NCI-H526 (cell line): ENCODE data around the gene STS.

Experiments used
- DNase-seq, 2 experiments: peaks; one replicate each; lab custom pipeline; 2025; lab: John Stamatoyannopoulos, UW

The STS gene

GRCh38 chrX:7147413-7147977 is at the start of gene STS:
Gene STS (plus strand): TSS chrX:7147712. CDS start chrX:7253200, 105,488 bp downstream.
- DNase-seq = peak in 1 of 2 experiments; percentile 81

- DNase-seq = no peak
Observed at GRCh38 chrX:7100022-7100421, 47.5 kb upstream of the STS start.

GRCh38 chrX:7102119-7102518 is 45.4 kb upstream of the STS start:
- no peak for DNase-seq

DNA sequence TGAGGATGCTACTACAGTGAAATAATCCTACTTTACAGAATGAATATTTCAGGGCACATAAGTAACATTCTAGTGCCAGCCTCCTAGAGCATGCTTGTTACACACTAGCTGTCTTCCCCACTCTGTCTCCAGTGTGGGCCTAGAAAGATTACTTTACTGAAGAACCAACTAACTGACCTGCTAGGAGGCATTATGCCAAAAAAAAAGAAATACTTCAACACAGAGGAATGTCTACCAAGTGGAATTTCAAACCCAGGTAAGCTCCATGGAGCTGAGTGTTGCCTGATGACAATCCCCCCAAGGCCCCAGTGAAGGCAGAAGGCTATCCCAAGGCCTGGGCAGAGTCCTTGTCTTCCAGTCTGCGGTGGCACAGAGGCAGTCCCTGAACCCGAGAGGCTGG is 40.9 kb upstream of the STS start:
- DNase-seq = no peak

DNA sequence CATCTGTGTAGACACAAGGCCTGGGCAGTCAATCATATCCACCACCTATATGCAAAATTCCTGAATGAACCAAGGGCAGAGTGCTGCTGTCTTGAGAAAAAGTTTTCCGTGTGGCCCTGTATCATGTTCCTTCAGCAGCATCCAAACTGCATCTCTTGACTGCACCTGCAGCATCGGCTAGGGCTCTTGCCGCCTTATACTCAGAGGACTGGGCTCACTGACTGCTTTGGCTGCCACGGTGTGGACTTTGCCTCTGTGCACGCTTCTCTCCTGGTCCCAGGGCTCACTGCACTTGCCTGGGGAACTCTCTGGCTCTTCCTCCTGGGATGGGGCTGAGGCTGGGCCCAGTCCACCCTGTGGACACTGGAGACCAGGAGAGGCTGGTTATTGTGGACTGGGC is 39.5 kb upstream of the STS start:
- peak in 1 of 2 experiments; percentile 36 for DNase-seq

DNA sequence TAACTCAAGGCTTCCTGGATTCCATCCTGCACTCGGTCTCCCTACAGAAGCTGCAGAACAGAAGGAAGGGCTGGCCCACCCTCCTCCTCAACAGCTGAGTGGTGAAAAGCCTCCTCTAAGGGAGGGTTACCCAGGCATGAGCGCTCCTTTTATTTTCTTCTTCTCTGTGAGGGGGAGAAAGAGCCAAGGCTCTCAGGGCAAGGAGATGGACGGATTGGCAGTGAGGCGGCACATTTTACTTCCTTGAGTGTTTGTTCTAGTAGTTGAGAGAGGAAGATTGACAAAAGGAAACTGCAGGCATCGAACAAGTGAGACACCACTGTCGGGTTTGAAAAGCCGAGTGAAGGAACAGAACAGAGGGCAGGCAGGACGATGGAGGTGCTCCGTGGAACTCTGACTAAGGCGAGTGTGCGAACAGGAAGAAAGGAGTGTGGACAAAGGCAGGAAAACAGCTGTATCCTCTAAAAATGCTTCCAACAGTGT is 38.4 kb upstream of the STS start:
- no peak for DNase-seq

GRCh38 chrX:7109838-7110793 is 37.4 kb upstream of the STS start:
- no peak for DNase-seq

- no peak for DNase-seq
Observed at GRCh38 chrX:7110821-7111276, 36.7 kb upstream of the STS start.

DNA sequence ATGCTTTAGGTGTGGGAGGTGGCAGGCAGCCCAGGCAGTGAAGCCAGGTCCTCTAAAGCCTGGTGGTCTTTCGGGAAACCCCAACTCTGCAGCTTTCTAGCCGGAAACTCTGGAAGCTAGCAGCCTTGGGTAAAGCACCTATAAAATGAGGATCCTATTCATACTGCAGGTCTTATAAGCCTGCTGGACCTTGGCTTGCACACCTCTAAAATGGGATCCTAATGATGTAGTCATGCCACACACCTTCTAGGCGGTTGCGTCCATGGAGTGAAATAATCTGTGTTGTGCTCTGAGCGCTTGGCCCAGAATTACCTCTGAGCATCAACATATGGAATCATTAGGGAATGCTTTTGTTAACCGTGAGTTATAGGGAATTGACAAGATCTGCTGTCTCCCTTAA is 36.0 kb upstream of the STS start:
- no peak for DNase-seq

- DNase-seq = no peak
Observed at GRCh38 chrX:7112071-7112470, 35.4 kb upstream of the STS start.

DNA sequence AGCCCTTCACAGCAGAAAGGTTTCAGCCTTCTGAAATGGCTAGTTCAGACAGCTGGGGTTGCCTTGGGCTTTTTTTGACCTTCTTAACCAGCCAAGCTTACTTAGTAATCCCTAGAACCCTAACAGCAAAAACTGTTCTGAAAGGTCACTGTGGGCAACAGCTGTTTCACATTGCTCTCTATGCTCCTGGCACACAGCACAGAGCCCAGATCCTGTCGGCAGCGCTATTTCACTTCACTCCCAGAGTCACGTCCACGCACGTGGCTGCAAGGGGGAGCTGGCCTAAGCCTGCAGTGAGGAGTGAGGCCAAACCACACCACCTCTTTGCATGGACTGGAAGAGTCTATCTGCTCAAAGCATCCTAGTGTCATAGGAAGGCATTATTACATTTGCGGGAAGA is 32.0 kb upstream of the STS start:
- DNase-seq = no peak

GRCh38 chrX:7116081-7116480 is 31.4 kb upstream of the STS start:
- no peak for DNase-seq

- DNase-seq = no peak
Observed at GRCh38 chrX:7117587-7117986, 29.9 kb upstream of the STS start.

- DNase-seq = no peak
Observed at GRCh38 chrX:7119950-7120877, 27.3 kb upstream of the STS start.

DNA sequence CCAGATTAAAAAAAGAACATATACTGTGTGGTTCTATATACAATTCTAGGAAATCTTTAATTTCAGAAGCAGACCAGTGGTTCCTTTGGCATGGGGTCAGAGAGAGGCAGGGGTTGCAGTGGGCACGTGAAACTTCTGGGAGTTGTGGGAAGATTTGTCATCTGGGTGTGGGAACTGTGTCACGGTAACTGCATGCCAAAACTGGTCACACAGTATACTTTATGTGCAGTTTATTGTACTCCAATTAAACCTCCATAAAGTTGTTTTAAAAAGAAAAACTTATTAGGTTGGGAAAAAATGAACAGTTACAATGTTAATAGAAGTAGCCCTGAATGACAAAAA is 26.7 kb upstream of the STS start:
- DNase-seq = no peak

- no peak for DNase-seq
Observed at GRCh38 chrX:7127056-7127455, 20.5 kb upstream of the STS start.

DNA sequence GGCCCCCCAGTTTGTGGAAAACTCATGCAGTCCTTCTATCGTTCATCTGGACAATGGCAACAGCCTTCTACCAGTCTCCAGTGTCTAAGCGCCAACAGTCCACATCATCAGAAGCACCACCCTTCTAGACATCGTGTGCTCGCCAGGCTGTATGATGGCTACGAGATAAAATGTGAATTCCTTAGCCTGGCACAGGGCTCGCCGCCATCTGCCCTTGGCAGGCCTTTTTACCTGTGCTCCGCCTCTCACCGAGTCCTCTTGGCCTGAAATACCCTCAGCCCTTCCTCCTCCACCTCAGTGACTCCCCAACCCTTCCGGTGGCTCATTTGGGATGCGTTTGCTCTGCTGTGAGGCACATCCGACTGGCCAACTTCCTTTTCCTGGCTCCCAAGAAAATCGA is 15.9 kb upstream of the STS start:
- no peak for DNase-seq

DNA sequence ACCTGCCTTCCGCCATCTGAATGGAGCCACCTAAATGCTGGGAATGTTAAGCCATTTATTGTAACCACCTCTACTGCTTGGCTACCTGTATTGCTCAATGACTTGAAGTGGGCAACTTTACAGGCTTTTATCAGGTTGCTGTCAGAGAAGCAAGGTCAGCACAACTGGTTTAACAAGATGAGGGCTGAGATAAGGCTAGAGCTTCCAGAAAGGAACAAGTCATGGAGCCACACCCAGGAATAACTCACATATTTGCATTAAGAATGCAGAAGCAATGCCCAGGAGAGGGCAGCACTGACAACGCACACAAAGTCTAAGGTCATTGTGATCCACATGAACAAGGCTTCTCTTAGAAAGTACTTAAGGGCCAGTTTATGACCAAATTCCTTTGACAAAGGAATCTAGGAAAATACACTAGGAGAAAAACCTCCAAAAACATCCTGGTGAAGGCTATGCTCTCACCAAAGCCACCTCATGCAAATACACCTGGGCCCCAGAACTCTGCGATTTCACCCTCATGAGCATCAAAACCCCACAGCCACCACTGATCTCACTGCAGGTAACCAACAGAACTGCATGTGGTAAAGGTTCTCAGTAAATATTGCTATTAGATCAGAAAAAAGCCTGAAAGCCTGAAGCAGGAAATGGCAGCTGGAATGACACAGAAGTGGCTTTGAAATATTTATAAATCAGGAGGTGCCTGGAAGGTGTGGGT is 15.0 kb upstream of the STS start:
- peak; percentile 89 for DNase-seq

- DNase-seq = no peak
Observed at GRCh38 chrX:7133050-7133440, 14.5 kb upstream of the STS start.

- no peak for DNase-seq
Observed at GRCh38 chrX:7134981-7135380, 12.5 kb upstream of the STS start.

GRCh38 chrX:7139202-7140081 is 8.1 kb upstream of the STS start:
- DNase-seq = no peak
